Gastroesophageal sphincter (tissue), 3 donors: ENCODE results near the gene ANAPC15.

Experiments used
- POLR2A ChIP-seq, 2 donors: fragments of 450-650 bp; IDR thresholded peaks; one replicate each; pipeline ENCODE4 v1.6.1; 2017; ENCODE audit warnings: antibody characterized with exemption in 2 of 2, mild to moderate bottlenecking in 2 of 2, moderate library complexity in 1 of 2
- POLR2AphosphoS5 ChIP-seq: sonication (generic); formaldehyde crosslinking; IDR thresholded peaks from one replicate; pipeline ENCODE4 v1.6.1; 2017; ENCODE audit warnings: antibody characterized with exemption
- TF ChIP-seq, protein P1 (sequence below), 4 experiments: fragments of 200-600 bp in 2 of 4; fragments of 450-650 bp in 2 of 4; sonication (generic) in 1 of 4; IDR thresholded peaks; one replicate each; pipeline ENCODE4 v1.5.1; 2017 to 2019; ENCODE audit warnings: antibody characterized with exemption in 4 of 4, mild to moderate bottlenecking in 2 of 4, moderate library complexity in 2 of 4

DNA sequence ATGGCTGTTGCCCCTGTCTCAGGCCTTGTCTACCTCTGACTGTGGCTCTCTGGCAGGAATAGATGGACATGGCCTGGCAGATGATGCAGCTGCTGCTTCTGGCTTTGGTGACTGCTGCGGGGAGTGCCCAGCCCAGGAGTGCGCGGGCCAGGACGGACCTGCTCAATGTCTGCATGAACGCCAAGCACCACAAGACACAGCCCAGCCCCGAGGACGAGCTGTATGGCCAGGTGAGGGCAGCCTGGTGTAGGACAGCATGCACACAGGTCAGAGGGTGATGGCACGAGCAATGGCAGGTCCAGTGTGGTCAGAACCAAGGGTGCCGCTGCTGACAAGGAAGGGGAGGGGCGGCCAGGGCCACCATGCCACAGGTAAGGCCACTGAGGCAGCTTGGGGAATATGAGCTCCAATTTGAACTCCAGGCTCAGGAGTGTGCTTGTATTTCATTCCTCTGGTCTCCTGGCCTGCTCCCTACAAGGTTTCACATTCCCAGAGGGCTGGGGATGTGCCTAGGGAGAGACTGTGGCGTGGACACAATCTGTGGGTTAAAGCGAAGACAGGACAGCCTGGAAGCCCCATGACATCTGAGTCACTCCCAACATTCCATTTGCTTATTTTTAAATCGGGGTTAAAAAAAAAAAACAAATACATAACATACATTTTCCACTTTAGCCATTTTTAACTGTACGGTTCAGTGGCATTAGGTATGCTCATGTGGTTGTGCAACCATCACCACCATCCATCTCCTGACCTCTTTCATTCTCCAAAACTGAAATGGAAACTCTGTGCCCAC is 23.6 kb upstream of the ANAPC15 start:
- TF ChIP-seq, protein P1, sequence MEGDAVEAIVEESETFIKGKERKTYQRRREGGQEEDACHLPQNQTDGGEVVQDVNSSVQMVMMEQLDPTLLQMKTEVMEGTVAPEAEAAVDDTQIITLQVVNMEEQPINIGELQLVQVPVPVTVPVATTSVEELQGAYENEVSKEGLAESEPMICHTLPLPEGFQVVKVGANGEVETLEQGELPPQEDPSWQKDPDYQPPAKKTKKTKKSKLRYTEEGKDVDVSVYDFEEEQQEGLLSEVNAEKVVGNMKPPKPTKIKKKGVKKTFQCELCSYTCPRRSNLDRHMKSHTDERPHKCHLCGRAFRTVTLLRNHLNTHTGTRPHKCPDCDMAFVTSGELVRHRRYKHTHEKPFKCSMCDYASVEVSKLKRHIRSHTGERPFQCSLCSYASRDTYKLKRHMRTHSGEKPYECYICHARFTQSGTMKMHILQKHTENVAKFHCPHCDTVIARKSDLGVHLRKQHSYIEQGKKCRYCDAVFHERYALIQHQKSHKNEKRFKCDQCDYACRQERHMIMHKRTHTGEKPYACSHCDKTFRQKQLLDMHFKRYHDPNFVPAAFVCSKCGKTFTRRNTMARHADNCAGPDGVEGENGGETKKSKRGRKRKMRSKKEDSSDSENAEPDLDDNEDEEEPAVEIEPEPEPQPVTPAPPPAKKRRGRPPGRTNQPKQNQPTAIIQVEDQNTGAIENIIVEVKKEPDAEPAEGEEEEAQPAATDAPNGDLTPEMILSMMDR (IDR thresholded peaks at IDR 0.05) = no peak
- no peak for TF ChIP-seq POLR2A (IDR thresholded peaks at IDR 0.05)
- no peak for TF ChIP-seq POLR2AphosphoS5
